Posterior vena cava (tissue), 2 donors: Measurements from ENCODE around the gene TSC1. TPM values are rescaled to one million over a fixed set of nuclear protein-coding genes. Genes with fewer than 3 reads are reported as not detected.

Experiments
- DNase-seq: peaks from one replicate; pipeline ENCODE4 v3.0.0-alpha.2; 2020; ENCODE audit warnings: low spot score
- intact Hi-C, 2 donors: fragments of 100-400 bp; cut with DNase I; formaldehyde crosslinking; loops; one replicate each; pipeline versions ENCODE4 v1.14.1 to v1.14.2; 2022 to 2023
- total RNA-seq, 2 donors: library from RNA; stranded (reverse); fragmentation: NEBNext Ultra II Directional; extraction: Animal tissue kit (Norgen Biotek cat#: 25700); gene quantifications; one replicate each; pipeline ENCODE4 v1.2.1, GENCODE V29; 2021
- donor health status: DM: yes; HTN: yes; CAD: no.
- donor health status: DM: yes; HTN: yes; CAD: no.

Gene TSC1
- total RNA-seq, 2 donors from 2014 or later, result 32.5 to 33.5 TPM

- no peak for DNase-seq
- intact Hi-C loops, result no loop called here
These were observed 1.0 kb upstream of the TSC1 start for GRCh38 chr9:132945186-132946130.

GRCh38 chr9:132943651-132944293 lies 644 bp downstream of the TSC1 start:
- no peak for DNase-seq
- intact Hi-C loops, result no loop called here

- intact Hi-C loops, result no loop called here
These were observed 1.8 kb downstream of the TSC1 start for GRCh38 chr9:132942541-132943182.

GRCh38 chr9:132939169-132939568 lies 5.2 kb downstream of the TSC1 start:
- intact Hi-C loops, result no loop called here
- no peak for DNase-seq

More at GRCh38 chr9:132942541-132943182, 1.8 kb downstream of the TSC1 start:
- DNase-seq, result no peak

GRCh38 chr9:132937463-132937901 lies 6.9 kb downstream of the TSC1 start:
- DNase-seq, result no peak
- intact Hi-C loops, result no loop called here

DNA sequence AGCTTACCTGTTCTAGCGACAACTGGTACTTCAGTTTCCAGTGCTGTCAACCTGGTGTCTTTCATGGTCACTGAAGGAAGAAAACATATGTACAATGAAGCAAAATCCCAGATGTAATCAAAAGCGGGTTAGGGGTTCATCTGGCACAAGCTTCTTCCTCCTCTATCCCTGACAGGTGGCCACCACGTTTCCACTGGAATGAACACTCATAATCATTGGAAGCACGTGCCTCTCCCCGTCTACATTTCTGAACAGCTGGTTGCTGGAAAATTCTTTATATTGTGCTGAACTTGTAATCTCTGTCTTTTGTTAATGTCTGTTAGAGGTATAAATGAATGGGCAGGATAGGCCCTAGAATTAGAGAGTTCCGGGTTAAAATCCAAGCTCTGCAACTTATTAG lies 9.4 kb downstream of the TSC1 start:
- DNase-seq, result no peak
- intact Hi-C loops, result no loop called here

GRCh38 chr9:132931178-132931735 lies 13.2 kb downstream of the TSC1 start:
- intact Hi-C loops, result no loop called here
- DNase-seq, result no peak

- no peak for DNase-seq
- intact Hi-C loops, result no loop called here
These were observed 16.7 kb downstream of the TSC1 start for GRCh38 chr9:132927704-132928103.

- intact Hi-C loops, result no loop called here
These were observed 21.0 kb downstream of the TSC1 start for GRCh38 chr9:132923346-132923902.

GRCh38 chr9:132919614-132920268 lies 24.7 kb downstream of the TSC1 start:
- intact Hi-C loops, result no loop called here
- no peak for DNase-seq

More at GRCh38 chr9:132923346-132923902, 21.0 kb downstream of the TSC1 start:
- no peak for DNase-seq

DNA sequence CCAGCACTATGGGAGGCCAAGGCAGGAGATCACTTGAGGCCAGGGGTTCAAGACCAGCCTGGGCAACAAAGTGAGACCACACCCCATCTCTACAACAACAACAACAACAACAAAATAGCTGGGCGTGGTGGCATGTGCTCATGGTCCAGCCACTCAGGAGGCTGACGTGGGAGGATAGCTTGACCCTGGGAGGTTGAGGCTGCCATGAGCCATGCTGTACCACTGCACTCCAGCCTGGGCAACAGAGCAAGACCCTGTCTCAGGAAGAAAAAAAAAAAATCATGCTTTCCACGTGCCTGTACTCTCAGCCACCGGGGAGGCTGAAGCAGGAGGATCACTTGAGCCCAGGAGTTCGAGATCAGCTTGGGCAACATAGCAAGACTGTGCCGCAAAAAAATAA lies 29.5 kb downstream of the TSC1 start:
- intact Hi-C loops, result no loop called here
- no peak for DNase-seq

GRCh38 chr9:132912131-132912530 lies 32.3 kb downstream of the TSC1 start:
- DNase-seq, result no peak
- intact Hi-C loops, result no loop called here

- intact Hi-C loops, result no loop called here
- DNase-seq, result no peak
These were observed 34.0 kb downstream of the TSC1 start for GRCh38 chr9:132910376-132910775.

DNA sequence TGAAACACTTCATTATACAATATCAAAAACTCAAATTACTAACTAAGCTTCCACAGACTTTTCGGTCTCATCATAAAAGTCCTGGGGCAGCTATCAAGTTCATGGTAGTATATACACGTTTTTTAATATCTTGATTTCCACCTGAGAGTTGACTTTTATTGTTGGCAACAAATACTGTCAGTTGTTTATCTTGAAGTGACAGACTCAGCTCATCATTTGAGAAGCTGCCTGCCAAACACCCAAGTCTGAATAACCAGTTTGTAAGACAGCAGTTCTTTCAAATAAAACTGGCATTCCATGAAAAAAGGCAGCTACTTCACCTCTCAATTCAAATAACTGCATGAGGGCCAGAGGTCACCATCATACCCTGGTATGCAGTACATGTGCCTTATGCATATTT lies 35.1 kb downstream of the TSC1 start:
- DNase-seq, result no peak
- intact Hi-C loops, result no loop called here

- no peak for DNase-seq
- intact Hi-C loops, result no loop called here
These were observed 35.8 kb downstream of the TSC1 start for GRCh38 chr9:132908635-132909034.

GRCh38 chr9:132905726-132906125 lies 38.7 kb downstream of the TSC1 start:
- intact Hi-C loops, result no loop called here
- no peak for DNase-seq

DNA sequence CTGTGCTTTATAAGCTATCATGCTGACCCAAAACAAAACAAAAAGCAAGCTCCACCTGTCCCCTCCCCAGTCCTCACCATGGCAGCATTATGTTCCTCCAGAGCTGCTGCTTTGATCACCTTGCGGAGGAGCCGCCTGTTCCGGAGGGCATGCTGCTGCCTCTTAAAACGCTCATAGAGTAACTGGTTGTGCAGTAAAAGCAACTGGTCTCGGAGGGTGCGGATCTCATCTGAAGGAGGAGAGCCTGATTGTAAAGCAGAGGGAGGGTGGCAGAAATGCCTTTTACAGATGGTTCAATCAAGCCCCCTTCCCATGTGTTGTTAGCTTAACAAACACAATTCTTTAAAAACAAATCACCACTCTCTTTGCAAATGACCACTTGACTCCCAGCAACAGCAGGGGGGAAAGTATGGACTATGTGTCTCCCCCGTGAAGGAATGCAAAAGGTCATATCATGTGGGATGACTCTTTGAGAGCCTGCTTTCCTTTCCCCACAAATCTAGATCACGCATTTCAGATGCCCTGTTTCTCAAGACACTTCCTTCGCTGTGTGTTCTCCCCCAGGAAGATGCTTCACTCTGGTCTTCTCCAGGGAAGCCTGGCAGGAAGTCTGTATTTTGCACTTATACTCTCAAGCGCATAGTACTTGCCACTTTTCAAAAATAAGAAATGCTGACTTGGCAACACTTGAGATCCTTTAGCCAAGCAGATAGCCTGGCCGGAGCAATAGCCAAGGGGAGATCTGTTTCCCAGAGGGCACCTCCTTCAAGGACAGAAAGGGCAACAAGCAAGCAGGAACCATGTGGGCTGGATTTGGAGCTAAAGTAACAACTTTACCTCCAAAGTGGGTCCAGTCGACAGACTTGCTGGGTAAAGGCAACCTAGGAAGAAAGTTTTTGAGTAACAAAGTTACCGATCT lies 40.6 kb downstream of the TSC1 start:
- no peak for DNase-seq
- intact Hi-C loops, result no loop called here
